HPDE6-E6E7 (cell line): ENCODE measurements around the gene DCAF4L1.

ENCODE experiments used
- DNase-seq: peaks from one replicate; pipeline ENCODE4 v3.0.0; 2011; ENCODE audit warnings: missing footprints; ENCODE audit errors: extremely low spot score

Gene DCAF4L1

GRCh38 chr4:41990365-41991111 lies 9.0 kb downstream of the DCAF4L1 start, which contains the start of gene SLC30A9:
TSS of gene SLC30A9 (plus strand) at chr4:41990530. CDS start at chr4:41990652, 122 bp downstream.
- DNase-seq: peak; percentile 95

- no peak for DNase-seq
Observed at GRCh38 chr4:41991916-41992767, 10.6 kb downstream of the DCAF4L1 start.

DNA sequence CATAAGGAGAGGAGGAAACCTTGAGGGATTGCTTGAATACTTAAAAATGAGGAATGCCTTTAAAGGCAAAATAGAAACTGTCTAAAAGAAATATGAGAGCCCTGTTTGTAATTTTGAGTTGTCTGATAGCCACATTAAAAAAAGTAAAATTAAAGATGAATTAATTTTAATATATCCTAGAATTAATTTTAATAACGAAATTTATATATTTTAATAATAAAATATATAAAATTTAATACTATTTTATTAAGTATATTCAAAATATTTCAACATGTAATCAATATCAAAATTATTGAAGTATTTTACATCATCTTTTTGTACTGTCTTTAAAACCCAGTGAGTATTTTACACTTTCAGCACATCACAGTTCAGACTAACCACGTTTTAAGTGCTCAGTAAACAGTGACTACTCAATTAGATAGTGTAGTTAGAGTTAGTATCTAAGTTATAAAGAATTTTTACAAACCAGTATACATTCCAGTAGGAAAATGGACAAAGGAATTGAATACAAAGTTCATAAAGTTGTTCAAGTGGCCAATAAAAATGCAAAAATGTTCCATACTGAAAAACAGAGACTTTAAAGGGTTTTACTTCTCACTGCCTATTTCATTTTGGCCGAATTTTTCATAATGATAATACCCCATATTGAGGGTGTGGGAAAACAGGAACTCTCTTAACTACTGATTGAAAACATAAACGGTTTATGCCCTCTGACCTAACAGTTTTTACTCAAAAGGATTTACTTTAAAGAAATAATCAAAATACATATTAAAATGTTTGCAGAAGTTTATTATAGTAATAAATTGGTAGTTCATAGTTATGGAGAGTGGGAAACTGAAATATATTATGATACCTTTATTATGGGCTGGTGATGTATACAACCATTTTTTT lies 11.7 kb downstream of the DCAF4L1 start:
- DNase-seq: no peak

- DNase-seq: no peak
Observed at GRCh38 chr4:41994461-41994985, 13.0 kb downstream of the DCAF4L1 start.

DNA sequence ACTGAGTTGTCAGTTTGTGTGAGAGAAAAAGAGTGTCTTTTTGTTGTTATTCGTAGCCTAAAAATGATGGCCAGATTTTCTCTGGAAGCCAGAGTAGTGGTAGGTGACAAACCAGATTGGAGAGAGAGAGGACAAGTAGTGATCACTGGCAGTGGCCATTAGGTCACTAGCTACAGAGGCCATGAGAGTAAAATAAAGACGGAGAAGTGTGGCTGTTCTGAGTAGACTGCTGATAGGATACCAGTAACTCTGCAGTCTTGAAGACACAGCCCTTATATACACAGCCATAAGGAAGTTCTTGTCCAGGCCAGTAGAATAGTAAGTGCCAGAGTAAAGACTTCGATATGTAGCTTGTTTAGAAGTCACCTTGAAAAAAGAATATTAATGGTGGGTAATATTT lies 16.5 kb downstream of the DCAF4L1 start:
- DNase-seq: no peak

DNA sequence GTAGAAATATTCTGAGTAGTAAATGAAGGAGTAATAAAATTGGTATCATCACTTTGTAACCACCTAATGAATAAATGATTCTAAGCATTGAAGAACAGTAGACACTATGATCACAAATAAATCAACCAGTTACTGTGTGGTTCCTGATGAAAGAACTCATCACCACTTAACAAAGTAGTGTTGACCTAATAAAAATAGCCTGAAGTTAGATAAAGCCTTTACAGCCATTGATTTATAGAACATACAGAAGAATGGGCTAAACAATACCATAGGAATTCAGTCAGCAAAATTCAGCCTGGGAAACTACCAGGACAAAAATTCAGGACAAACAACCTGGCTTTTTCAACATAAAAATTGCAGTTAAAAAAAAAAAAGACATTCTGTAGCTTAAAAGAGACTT lies 17.8 kb downstream of the DCAF4L1 start:
- DNase-seq: no peak

GRCh38 chr4:42008011-42008786 lies 26.6 kb downstream of the DCAF4L1 start:
- no peak for DNase-seq

DNA sequence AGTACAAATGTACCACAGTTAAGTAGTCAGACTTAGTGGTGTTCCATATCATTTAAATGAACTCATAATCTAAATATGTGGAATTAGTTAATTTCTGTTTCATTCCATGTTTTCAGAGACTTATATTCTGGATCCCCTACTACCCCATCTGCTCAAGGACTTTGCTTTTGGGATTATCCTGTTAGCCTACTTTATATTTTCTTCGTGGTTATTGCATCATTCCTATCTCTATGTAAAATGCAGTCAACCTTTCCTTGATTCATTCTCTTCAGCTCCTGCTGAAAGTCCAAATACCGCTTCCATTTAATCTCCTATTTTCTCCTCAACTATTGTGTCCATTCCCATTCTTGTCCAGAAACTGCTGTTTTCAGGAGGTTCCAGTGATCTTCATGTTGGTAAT lies 33.9 kb downstream of the DCAF4L1 start:
- no peak for DNase-seq

DNA sequence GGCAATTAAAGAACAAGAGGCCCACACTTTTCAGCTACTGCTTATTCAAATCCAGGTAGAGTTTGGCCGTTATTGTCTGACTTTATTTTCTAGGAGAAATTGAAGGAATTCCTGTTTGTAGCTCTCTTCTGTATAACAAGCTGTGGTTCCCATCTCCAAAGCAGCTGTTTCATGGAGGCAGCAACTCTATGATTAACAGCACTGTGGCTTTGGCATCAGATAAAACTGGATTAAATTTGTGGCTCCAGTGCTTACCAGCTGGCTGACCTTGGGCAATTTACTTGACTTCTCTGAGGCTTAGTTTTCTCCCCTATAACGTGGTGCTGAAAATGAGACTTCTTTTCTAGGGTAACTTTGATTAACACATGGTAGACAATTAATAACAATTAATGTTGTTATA lies 36.9 kb downstream of the DCAF4L1 start:
- DNase-seq: no peak
